Gastroesophageal sphincter (tissue), 4 donors: ENCODE data around the gene PSMB5. TPM values are rescaled to one million over a fixed set of nuclear protein-coding genes. Genes with fewer than 3 reads are reported as not detected.
A peak's percentile ranks its signal among the peaks of the same experiment; 100 is the strongest.

ENCODE experiments used
- ATAC-seq: fragments of 150-250 bp; one replicate; pipeline ENCODE4 v1.9.1; 2016; ENCODE audit warnings: mild to moderate bottlenecking, moderate library complexity
- H3K27ac ChIP-seq, 4 donors: fragments of 200-600 bp; sonication (generic) in 3 of 4; 1 replicate in 3 of 4; 2 replicates in 1 of 4; pipeline ENCODE4 v1.5.1; 2016 to 2019
- H3K27me3 ChIP-seq: fragments of 200-600 bp; sonication (generic); one replicate; pipeline ENCODE4 v1.5.1; 2019
- H3K36me3 ChIP-seq, 2 donors: fragments of 200-600 bp; sonication (generic); one replicate each; pipeline ENCODE4 v1.5.1; 2019; ENCODE audit warnings: control low read depth in 1 of 2
- H3K4me1 ChIP-seq, 3 donors: fragments of 200-600 bp; sonication (generic); 1 replicate in 2 of 3; 2 replicates in 1 of 3; pipeline ENCODE4 v1.5.1; 2016 to 2019; ENCODE audit warnings: control low read depth in 2 of 3
- H3K4me3 ChIP-seq, 2 donors: fragments of 200-600 bp; sonication (generic); one replicate each; pipeline ENCODE4 v1.5.1; 2019; ENCODE audit warnings: mild to moderate bottlenecking in 1 of 2, moderate library complexity in 1 of 2
- H3K9me3 ChIP-seq, 3 donors: fragments of 200-600 bp; sonication (generic); one replicate each; pipeline ENCODE4 v1.5.1; 2017 to 2019; ENCODE audit warnings: control low read depth in 2 of 3
- CTCF ChIP-seq, 4 experiments: fragments of 200-600 bp in 2 of 4; fragments of 450-650 bp in 2 of 4; sonication (generic) in 1 of 4; IDR thresholded peaks; one replicate each; pipeline ENCODE4 v1.5.1; 2017 to 2019; ENCODE audit warnings: antibody characterized with exemption in 4 of 4, mild to moderate bottlenecking in 2 of 4, moderate library complexity in 2 of 4
- EP300 ChIP-seq: sonication (generic); formaldehyde crosslinking; IDR thresholded peaks from one replicate; pipeline ENCODE4 v1.6.1; 2017; ENCODE audit warnings: antibody characterized with exemption, mild to moderate bottlenecking
- POLR2A ChIP-seq, 2 donors: fragments of 450-650 bp; IDR thresholded peaks; one replicate each; pipeline ENCODE4 v1.6.1; 2017; ENCODE audit warnings: antibody characterized with exemption in 2 of 2, mild to moderate bottlenecking in 2 of 2, moderate library complexity in 1 of 2
- POLR2AphosphoS5 ChIP-seq: sonication (generic); formaldehyde crosslinking; IDR thresholded peaks from one replicate; pipeline ENCODE4 v1.6.1; 2017; ENCODE audit warnings: antibody characterized with exemption
- whole genome bisulfite sequencing, 2 donors: methylation state at CpG; one replicate each; pipeline ENCODE4 v1.1.5; 2018; ENCODE audit warnings: low coverage in 1 of 2; 5-methylcytosine and 5-hydroxymethylcytosine counted together
- total RNA-seq, 4 donors: library from RNA; depleted of rRNA; stranded (reverse); fragments of >200 nt; gene quantifications; one replicate each; pipeline ENCODE4 v1.1.0, GENCODE V29; 2016

Gene PSMB5
- total RNA-seq, 4 donors from 2014 or later, result 125 to 182 (median 133) TPM

- Histone ChIP-seq H3K27me3 (no peaks in the 10 kb centered on the region), H3K9me3 (no peaks in the 10 kb centered on the region), H3K4me3 (peak overlapping the region; percentile 56 to 58), H3K27ac (peak overlapping the region; percentile 72 to 90 (median 84)), H3K36me3 (no peaks in the 10 kb centered on the region), H3K4me1 (peaks cover 0 to 26% (median 6%) of the 10 kb centered on the region in 3 donors)
- TF ChIP-seq POLR2AphosphoS5 (no peak), POLR2A (IDR thresholded peaks at IDR 0.05) (no peak), CTCF (IDR thresholded peaks at IDR 0.05) (no peak), EP300 (no peak)
- WGBS, 2 donors, result 14 to 19% methylated on average over 6 to 8 of the region's 8 CpGs
- no peak for ATAC-seq
Measured at GRCh38 chr14:23009483-23009938, 25.2 kb downstream of the PSMB5 start.

- 29 to 32% methylated on average over 3 of the region's 3 CpGs for WGBS, 2 donors
- no peaks in the 10 kb centered on the region for H3K36me3 ChIP-seq
- no peak for ATAC-seq
- no peak overlapping the region for H3K4me3 ChIP-seq
- TF ChIP-seq POLR2A (IDR thresholded peaks at IDR 0.05) (no peak), EP300 (no peak), CTCF (IDR thresholded peaks at IDR 0.05) (no peak)
- H3K4me1 ChIP-seq, result peaks cover 0 to 26% (median 6%) of the 10 kb centered on the region in 3 donors
- H3K27ac ChIP-seq, result no peak overlapping the region
- no peaks in the 10 kb centered on the region for H3K27me3 ChIP-seq
- H3K9me3 ChIP-seq, result no peaks in the 10 kb centered on the region
Measured at GRCh38 chr14:23008831-23009230, 25.9 kb downstream of the PSMB5 start.

- H3K27ac ChIP-seq, result peak overlapping the region; percentile 68 to 95 (median 91)
- H3K4me1 ChIP-seq, result peaks cover 0 to 26% (median 6%) of the 10 kb centered on the region in 3 donors
- peak; percentile 99 for ATAC-seq
- H3K9me3 ChIP-seq, result no peaks in the 10 kb centered on the region
- H3K27me3 ChIP-seq, result no peaks in the 10 kb centered on the region
- TF ChIP-seq POLR2A (IDR thresholded peaks at IDR 0.05) (peak; percentile 85 to 86), POLR2AphosphoS5 (peak; percentile 88), EP300 (no peak), CTCF (IDR thresholded peaks at IDR 0.05) (peak in 3 of 4 experiments; percentile 29 to 38 (median 36))
- WGBS, 2 donors, result 0 to 3% methylated on average over 6 to 19 of the region's 62 CpGs
- no peaks in the 10 kb centered on the region for H3K36me3 ChIP-seq
- H3K4me3 ChIP-seq, result peak overlapping the region; percentile 36 to 60
Measured at GRCh38 chr14:23006544-23007419, 27.9 kb downstream of the PSMB5 start.

- 49 to 50% methylated on average over 4 to 5 of the region's 5 CpGs for WGBS, 2 donors
- Histone ChIP-seq H3K27ac (peak overlapping the region; percentile 68 to 95 (median 91)), H3K4me1 (peaks cover 0 to 26% (median 6%) of the 10 kb centered on the region in 3 donors), H3K36me3 (no peaks in the 10 kb centered on the region), H3K27me3 (no peaks in the 10 kb centered on the region), H3K9me3 (no peaks in the 10 kb centered on the region), H3K4me3 (peak overlapping the region; percentile 36 to 60)
- no peak for ATAC-seq
- TF ChIP-seq EP300 (no peak), POLR2AphosphoS5 (no peak), CTCF (IDR thresholded peaks at IDR 0.05) (no peak), POLR2A (IDR thresholded peaks at IDR 0.05) (no peak)
Measured at GRCh38 chr14:23006188-23006534, 28.5 kb downstream of the PSMB5 start.
